Medulla oblongata (tissue), 1 donor: ENCODE measurements around the gene BRF1.
"Not testable (repeated sequence)": the region's sequence is repeated elsewhere in the genome, so short reads cannot be mapped to it uniquely, and the experiment has no call there.

Experiments
- DNase-seq: peaks from one replicate; pipeline ENCODE4 v3.0.0-alpha.2; 2015; ENCODE audit errors: extremely low spot score

The BRF1 gene

GRCh38 chr14:105315211-105315721, 14.5 kb upstream of the BRF1 start:
- DNase-seq = no peak

- DNase-seq = peak; percentile 89
These were observed 13.7 kb upstream of the BRF1 start, which contains the start of gene PACS2 for GRCh38 chr14:105314287-105315200. Gene PACS2, plus strand, starts transcription at chr14:105314748. Its CDS starts 171 bp downstream, at chr14:105314919.

DNA sequence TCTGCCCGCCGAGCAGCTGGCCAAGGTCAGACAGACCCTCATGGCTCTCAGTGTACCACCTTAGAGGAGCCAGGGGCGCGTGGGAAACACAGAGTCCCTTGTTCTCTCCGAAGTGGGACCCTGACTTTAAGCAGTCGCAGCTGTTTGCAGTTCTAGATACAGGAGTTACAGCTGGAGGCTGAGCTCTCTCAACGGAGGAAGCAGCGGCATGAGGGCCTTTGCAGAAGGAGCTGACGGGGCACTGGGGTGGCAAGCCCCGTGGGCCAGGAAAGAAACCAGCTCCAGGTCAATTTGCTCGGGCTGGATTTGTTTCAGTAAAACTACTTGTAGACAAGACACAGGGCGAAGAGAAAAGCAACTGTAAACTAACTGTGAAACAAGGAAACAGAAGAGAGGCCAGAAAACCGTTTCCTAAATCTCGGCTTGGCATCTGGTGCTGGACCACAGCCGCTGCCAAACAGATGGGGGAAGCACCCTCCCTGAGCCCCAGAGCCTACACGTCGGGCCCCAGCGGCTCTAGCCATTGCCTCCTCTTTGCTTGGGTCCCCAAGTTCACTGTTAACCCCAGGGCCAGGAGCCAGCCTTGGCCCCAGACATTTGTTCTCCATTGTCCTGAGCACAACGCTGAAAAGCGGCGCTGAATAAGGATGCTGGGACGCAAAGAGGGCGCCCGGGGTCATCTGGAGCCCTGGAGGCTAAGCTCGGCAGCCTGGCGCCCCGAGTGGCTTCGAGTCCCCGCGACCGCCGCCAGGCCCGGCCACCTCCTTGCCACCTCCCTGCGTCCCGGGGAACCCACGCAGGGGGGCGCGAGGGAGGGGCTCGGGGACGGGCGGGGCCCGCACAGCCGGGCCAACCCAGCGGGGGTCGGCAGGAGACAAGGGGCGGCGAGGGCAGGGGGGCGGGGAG, 12.8 kb upstream of the BRF1 start:
- DNase-seq = no peak

GRCh38 chr14:105312973-105313372, 12.2 kb upstream of the BRF1 start:
- DNase-seq = peak; percentile 86

DNA sequence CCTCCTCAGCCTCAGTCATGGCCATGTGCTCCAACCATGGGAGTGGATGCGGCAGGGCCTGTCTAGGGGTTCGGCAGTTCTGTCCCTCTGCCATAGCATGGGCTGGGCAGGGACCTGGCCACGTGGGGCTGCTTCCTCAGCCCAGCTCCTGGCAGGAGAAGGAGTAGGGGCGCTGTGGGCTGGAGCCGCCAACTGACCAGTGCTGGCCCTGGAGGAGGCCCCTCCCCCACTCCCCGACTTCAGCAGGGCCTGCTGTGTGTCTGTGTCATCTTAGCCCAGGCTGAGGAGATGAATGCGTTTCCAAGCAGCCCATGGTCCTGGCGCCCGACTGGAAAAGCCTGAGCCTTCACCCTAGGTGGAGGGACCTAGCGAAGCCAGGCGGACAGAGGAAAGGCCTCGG, 11.0 kb upstream of the BRF1 start:
- no peak for DNase-seq

- DNase-seq = no peak
These were observed 8.6 kb upstream of the BRF1 start for GRCh38 chr14:105309371-105309770.

GRCh38 chr14:105307052-105307727, 6.4 kb upstream of the BRF1 start:
- no peak for DNase-seq

DNA sequence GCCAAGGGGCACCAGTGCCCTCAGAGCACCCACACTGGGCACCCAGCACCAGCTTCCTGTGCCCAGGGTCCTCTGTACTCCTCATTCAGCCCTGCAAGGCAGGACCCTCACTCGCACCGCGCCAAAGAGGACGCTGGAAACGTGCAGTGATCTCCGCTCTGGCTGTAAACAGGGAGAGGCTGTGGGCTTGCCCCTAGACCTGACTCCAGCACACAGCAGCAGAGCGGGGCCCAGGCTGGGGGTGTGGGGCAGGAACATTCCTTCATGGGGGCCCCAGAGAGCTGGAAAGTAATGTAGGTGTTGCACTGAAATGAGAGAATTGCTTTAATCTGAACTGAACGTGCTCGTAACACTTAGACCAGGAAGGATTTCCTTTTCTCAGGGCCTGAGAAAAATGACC, 5.0 kb upstream of the BRF1 start:
- no peak for DNase-seq

DNA sequence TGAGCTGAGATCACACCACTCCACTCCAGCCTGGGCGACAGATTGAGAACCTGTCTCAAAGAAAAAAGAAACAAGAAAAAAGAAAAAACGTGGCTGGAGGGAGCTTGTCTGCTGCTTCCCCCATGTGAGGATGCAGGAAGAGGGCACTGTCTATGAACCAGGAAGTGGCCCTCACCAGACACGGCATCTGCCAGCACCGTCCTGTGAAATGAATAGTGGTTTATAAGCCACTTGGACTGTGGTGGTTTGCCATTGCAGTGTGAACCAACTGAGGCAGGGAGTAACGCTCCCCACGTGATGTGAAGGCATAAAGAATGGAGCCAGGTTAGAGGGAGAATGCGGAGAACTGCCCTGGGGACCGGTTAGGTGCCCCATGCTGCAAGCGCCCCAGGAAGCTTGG, 4.5 kb upstream of the BRF1 start:
- DNase-seq = no peak

DNA sequence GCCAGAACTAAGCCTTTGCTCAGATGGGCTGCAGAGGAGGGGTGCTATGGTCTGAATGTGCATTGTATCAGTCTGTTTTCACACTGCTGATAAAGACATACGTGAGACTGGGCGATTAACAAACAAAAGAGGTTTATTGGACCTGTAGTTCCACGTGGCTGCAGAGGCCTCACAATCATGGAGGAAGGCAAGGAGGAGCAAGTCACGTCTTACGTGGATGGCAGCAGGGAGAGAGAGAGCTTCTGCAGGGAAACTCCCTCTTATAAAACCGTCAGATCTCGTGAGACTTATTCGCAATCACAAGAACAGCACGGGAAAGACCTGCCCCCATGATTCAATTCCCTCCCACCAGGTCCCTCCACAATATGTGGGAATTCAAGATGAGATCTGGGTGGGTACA, 3.8 kb upstream of the BRF1 start:
- DNase-seq = no peak

- no peak for DNase-seq
These were observed 3.1 kb upstream of the BRF1 start for GRCh38 chr14:105303949-105304348.

DNA sequence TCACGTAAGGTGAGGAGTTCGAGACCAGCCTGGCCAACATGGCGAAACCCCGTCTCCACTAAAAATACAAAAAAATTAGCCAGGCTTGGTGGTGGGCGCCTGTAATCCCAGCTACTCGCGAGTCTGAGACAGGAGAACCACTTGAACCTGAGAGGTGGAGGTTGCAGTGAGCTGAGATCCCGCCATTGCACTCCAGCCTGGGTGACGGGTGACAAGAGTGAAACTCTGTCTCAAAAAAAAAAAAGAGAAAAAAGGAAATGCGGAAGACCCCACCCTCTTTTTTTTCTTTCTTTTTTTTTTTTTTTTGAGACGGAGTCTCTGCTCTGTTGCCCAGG, 1.1 kb upstream of the BRF1 start:
- DNase-seq = not testable (repeated sequence)

DNA sequence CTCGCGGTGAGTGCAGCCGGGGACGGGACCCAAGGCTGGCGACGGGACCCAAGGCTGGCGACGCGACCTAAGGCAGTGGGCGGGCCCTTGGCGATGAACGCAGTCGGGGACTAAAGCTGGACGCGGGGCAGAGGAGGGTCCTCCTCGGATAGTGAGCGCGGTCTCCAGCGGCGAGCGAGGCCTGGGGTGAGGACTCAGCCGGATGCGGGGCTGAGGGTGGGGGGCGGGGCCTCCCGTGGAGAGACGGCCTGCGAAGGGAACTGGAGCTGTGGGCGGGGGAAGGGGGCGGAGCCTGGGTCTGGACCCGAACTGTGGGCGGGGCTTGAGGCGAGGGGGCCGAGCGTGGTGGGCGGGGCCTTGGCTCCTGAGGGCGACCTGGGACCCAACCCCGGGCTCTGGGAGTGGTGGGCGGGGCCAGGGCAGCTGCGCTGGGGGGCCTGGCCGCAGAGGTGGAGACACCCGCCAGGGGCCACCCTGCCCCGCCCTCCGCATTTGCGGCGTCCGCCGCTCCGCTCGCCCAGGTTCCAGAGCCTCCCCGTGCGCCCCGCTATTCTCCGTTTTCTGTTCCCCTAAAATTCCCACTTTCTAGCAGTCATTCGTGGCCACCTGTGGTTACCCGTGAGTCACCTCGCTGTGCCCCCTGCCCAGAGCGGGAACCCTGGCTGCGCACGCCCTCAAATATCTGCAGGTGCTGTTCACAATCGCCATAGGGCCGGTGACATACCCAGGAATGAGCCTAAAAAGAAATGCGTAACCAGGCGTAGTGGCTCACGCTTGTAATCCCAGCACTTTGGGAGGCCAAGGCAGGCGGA, 508 bp upstream of the BRF1 start:
- DNase-seq = peak; percentile 97

GRCh38 chr14:105299654-105300541, 903 bp downstream of the BRF1 start:
- no peak for DNase-seq

- not testable (repeated sequence) for DNase-seq
These were observed 3.5 kb downstream of the BRF1 start for GRCh38 chr14:105297311-105297710.

DNA sequence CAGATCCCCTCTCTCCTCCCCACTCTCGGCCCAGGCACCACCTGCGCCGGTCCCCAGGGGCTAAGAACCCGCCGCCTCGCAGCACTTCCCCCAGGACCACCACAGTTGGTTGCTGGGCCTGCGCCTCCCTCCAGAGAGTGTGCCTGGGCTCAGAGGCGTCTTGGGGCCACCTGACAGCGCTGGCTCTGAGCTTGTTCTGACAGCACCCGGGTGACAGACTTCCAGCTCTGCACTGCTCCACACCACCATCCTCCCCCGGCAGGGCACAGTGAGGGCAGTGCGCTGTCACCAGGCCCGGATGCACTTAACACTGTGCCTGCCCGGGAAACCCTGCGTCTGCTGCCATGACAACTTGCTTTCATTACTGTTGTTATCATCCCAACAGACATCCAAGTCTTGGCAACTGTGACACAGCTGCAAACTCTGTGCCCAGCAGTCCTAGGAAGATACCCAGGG, 6.6 kb downstream of the BRF1 start:
- peak; percentile 83 for DNase-seq

- no peak for DNase-seq
These were observed 7.7 kb downstream of the BRF1 start for GRCh38 chr14:105292826-105293711.

DNA sequence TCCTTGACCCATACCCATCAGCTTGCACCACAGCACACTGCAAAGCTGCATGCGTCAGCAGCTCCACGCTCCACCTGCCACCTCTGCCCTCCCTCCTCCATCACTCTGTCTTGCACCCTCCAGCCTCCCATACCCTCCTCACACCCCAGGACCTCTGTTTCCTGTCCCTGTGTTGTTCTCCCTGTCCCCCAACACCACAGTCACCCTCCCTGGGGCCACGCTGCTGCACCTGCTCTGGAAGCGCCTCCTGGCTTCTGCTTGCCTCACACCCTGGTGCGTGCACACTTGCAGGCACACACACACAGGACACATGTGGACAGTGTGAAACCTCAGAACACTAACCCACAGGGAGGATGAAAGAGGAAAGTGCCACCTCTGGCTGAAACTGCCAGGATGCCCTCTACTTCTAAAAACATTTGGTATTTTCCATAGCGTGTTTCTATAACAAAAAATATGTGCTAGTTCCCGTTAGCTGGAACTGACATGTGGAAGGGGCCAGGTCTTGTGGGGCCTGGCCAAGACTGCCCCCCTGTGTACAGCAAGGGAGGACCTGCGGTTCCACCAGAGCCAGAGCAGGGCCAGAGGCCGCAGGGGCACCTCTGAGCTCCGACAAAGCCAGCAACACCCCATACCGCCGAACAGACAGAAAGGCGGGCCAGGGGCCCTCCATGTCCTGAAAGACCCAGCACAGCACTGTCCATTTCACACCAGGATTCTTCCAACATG, 10.0 kb downstream of the BRF1 start:
- DNase-seq = no peak
